GM19324 (cell line): ENCODE data around the gene CD244.

Source experiments
- ATAC-seq: cut with Tn5 transposase; IDR thresholded peaks from one replicate; pipeline ENCODE4 v1.9.1; 2021; ENCODE audit warnings: mild to moderate bottlenecking, moderate library complexity; ENCODE audit not compliant: unreplicated experiment, low FRiP score

Gene CD244

GRCh38 chr1:160814856-160815255, 47.8 kb downstream of the CD244 start:
- ATAC-seq, result no peak

- ATAC-seq, result no peak
These were observed 48.4 kb downstream of the CD244 start for GRCh38 chr1:160814316-160814715.

DNA sequence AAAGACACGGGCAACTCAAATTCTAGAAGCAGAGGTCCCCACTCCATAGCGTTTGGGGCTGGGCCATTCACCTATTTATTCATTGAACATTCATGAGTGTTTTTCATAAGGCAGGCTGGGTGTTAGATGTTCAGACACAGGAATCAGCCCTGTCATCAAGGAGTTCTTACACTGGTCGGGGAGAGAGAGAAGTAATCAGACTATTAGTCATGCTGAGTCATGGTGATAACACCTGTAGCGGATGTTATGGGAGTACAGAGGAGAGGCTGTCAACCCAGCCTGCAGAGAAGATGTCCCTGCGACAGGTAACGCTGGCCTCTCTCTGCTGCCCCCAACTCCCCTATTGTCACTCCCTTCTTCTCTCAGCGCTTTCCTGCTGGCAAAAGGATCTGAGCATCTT, 49.5 kb downstream of the CD244 start:
- no peak for ATAC-seq

DNA sequence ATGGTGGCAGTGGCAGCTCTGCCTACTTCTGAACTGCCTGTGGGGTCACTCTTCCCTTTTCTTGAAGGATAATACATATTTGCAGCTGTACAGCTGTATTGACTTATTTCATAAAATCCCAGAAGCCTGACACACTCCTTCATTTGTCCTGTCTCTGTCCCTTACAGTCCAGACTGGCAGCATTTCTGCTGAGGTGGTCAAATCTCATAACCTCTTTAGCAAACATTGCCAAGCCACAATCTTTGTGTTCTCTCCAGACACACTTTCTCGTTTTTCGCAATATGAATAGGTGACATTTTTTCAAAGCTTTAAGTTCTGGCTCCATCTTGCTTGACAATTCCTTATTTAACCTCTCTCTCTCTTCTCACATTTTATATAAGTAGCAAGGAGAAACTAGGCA, 51.5 kb downstream of the CD244 start:
- ATAC-seq, result no peak

DNA sequence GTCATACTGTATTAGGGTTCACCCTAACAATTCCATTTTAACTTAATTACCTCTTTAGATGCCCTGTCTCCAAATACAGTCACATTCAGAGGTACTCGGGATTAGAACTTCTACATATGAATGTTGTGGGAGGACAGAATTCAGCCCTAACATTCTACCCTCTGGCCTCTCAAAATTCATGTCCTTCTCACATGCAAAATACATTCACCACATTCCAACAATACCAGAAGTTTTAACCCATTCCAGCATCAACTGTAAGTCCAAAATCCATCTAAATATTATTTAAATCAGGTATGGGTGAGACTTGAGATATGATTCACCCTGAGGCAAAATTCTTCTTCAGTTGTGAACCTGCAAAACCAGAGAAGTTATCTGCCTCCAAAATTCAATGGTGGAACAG, 52.2 kb downstream of the CD244 start:
- no peak for ATAC-seq

DNA sequence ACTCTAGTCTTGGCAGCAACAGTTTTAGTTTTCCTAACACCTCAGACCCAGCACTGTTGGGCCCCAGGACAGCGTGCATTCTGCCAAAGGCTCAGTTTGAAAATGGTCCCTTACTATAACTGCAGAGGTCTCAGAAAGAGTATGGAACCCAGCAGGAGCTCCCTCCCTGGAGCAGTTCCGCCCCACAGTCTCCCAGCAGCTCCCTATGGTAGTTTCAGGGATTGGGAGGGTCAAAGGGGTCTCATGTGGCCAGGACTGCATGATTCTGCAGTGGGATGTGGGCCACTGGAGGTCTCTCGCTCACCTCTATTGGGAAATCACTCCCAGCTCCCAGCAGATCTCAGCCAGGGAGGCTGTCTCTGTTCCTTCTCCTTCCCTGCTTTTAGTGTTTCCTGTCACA, 54.4 kb downstream of the CD244 start:
- no peak for ATAC-seq

- ATAC-seq, result no peak
These were observed 54.9 kb downstream of the CD244 start for GRCh38 chr1:160807738-160808137.

GRCh38 chr1:160807247-160807646, 55.4 kb downstream of the CD244 start:
- no peak for ATAC-seq

- no peak for ATAC-seq
These were observed 55.9 kb downstream of the CD244 start for GRCh38 chr1:160806784-160807183.

DNA sequence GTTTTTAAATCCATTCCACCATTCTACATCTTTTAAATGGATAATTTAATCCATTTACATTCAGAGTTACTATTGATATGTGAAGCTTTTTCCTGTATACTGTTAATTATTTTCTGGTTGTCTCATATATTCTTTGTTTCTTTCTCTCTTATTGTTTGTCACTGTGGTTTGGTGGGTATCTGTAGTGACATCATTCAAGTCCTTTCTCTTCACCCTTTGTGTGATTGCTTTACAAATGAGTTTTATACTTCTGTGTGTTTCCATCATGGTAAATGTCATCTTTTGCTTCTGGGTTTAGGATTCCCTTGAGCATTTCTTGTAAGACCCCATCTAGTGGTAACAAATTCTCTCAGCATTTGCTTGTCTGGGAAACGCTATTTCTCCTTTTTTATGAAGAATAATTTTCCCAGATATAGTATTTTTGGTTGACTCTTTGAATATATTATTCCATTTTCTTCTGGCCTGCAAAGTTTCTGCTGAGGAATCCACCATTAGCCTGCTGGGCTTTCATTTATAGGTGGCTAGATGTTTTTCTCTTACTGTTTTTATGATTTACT, 56.5 kb downstream of the CD244 start:
- no peak for ATAC-seq

- ATAC-seq, result no peak
These were observed 60.7 kb downstream of the CD244 start for GRCh38 chr1:160801836-160802580.

DNA sequence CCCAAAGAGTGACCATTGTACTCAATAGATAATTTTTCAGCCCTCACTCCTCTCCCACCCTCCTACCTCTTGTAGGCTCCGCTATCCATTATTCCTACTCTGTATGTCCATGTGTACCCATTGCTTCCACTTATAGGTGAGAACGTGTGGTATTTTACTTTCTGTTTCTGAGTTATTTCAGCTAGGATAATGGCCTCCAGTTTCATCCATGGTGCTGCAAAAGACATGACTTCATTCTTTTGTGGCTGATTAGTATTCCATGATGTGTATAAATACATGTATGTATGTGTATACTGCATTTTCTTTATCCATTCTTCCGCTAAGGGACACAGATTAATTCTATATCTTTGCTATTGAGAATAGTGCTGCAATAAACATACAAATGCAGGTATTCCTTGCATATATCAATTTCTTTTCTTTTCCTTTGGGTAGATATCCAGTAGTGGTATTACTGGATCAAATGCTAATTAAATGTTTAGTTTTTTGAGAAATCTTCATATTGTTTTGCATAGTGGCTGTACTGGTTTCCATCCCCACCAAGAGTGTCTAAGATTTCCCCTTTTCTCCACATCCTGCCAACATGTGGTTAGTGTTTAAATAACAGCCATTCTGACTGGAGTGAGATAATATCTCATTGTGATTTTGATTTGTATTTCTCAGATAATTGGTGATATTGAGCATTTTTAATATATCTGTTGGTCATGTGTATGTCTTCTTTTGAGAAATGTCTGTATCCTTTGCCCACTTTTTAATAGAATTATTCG, 61.9 kb downstream of the CD244 start:
- no peak for ATAC-seq

DNA sequence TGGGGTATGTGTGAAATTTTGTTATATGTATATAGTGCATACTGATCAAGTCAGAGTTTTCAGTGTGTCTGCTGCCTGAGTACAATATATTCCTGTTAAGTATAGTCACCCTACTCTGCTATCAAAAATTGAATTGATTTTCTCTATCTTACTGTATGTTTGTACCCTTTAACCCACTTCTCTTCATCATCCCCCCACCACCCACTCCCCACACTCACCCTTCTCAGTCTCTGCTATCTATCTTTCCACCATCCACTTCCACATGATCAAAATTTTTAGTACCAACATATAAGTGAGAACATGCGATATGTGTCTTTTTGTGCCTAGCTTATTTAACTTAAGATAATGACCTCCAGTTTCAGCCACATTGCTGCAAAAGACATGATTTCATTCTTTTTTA, 62.5 kb downstream of the CD244 start:
- no peak for ATAC-seq

DNA sequence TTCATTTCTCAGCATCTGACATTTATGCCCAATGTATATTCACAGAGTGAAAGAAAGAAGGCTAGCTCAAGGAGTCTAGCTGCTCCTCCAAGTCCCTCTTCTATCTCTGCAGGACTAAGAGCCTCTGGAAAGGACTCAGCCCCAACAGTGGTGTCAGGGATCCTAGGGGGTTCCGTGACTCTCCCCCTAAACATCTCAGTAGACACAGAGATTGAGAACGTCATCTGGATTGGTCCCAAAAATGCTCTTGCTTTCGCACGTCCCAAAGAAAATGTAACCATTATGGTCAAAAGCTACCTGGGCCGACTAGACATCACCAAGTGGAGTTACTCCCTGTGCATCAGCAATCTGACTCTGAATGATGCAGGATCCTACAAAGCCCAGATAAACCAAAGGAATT, 63.0 kb downstream of the CD244 start:
- no peak for ATAC-seq

GRCh38 chr1:160798439-160798838, 64.2 kb downstream of the CD244 start:
- no peak for ATAC-seq

DNA sequence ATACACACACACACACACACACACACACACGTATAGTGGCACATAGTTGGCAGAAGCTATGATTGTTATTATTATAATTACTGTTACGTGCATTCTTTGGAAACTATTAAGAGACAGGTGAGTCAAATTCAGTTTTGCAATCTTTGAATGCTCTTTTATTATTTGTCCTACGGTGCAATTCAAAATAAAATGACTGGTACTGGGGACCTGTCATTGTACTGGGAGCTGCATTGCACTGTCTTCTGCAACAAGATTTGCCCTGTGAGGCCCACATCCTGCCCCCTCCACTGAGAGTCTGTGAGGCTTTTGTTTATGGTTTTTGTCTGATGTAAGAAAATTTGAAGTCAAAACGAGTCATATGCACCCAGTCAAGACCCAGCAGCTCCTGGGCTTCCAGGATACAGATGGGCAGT, 64.8 kb downstream of the CD244 start:
- ATAC-seq, result no peak

GRCh38 chr1:160797271-160797709, 65.4 kb downstream of the CD244 start:
- no peak for ATAC-seq

DNA sequence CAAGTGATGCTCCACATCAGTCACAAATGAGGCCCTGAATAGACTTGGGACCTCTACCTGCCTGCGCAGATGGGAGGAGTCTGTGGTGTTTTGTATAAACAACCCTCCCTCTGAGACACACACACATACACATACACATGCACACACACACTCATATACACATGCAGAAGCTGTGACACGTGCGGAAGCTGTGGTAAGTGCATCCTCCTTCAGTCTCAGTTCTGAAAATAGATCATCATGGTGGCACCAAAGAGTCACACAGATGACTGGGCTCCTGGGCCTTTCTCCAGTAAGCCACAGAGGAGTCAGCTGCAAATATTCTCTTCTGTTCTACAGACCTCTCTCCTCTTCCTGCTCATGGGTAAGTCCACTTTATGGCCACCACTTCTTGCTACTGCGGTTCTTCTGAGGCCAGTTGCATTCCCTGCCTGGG, 66.7 kb downstream of the CD244 start, which contains the start of gene LY9:
TSS of gene LY9 (plus strand) at position 224 of the 433 bp plus-strand sequence. CDS start at position 238, 14 bp downstream.
- peak; percentile 85 for ATAC-seq

DNA sequence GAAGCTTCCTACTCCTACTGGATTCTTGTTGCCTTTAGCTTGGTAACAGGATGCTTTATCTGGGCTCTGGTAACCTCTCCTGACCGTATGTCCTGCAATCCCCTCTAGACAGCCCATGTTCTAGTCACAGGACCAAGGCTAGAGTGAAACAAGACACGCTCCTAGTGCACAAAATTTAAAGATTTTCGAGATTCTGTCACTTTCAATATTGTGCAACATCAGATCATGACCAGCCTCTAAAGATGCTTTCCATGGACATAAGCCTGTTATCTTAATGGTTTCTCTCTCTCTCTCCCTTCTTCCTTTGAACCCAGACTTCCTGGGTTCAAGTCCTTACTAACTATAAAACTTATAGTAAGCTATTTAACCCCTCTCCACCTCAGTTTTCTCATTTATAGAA, 68.3 kb downstream of the CD244 start:
- no peak for ATAC-seq

DNA sequence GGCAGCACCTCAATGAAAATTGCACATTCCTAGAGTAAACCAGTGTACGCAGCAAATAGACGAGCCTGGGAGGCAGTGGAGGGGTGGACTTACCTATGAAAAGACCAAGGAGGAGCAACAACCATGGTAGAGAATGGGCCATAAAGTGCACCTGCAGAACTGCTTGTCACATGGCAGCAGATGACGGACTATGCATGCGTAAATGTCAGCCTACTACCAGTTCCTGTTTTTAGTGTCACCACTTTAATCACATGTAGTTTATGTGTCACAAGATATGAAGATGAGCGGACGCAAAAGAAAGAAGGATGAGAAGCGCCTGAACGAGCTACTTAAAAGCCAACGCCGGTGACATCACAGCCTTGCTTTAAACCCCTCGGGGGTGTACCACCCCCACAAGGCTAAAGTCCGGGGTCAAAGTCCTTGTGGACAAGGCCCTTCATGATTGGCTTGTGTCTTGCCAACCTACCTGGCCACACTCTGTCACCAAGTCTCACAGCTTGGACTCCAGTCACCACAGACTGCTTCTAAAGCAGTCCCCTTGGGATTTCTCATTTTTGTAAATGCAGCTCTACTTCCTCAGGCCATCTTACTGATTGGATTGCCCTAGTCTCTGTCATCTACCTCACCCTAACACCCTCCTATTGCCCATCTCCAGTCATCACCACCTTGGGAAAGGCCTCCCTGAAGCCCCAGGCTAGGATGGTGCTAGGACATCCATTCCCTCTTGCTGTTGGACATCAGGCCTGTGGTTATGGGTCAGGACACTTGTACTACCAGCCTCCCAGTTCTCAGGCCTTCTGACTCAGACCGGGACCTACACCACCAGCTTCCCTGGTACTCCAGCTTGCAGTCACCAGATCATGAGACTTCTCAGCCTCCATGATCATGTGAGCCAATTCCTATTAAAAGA, 72.7 kb downstream of the CD244 start:
- peak; percentile 89 for ATAC-seq
